Fibroblast of the aortic adventitia (primary cell): ENCODE results near the gene LHFPL4. TPM values are rescaled to one million over a fixed set of nuclear protein-coding genes. Genes with fewer than 3 reads are reported as not detected.

Experiments used
- DNase-seq: peaks from one replicate; pipeline ENCODE4 v3.0.0-alpha.2; 2010; ENCODE audit warnings: low read depth
- H3K4me3 ChIP-seq: 2 replicates; pipeline ENCODE4 v1.5.1; 2011; ENCODE audit warnings: low read depth, mild to moderate bottlenecking, control low read depth, low read length, moderate library complexity
- total RNA-seq: library from RNA; depleted of rRNA; stranded (reverse); fragments of >200 nt; gene quantifications from 2 replicates; pipeline ENCODE4 v1.2.3, GENCODE V29; 2012; ENCODE audit warnings: low replicate concordance
- TF ChIP-seq, protein P1 (sequence below): IDR thresholded peaks from 2 replicates; pipeline ENCODE4 v1.5.1; 2011; ENCODE audit warnings: mild to moderate bottlenecking, low read length, control low read depth, inconsistent platforms; ENCODE audit not compliant: insufficient read depth

The LHFPL4 gene
- total RNA-seq, 1 donor: not detected

DNA sequence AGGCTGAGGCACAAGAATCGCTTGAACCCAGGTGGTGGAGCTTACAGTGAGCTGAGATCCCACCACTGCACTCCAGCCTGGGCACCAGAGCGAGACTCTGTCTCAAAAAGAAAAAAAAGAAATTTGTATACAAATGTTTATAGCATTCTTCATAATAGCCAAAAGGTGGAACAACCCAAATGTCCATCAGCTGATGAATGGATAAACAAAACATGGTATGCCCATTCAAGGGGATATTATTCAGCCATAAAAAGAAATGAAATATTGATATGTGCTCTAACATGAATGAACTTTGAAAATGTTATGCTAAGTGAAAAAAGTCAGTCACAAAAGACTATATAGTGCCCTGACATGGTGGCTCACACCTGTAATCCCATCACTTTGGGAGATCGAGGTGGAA is 11.4 kb downstream of the LHFPL4 start:
- DNase-seq: no peak
- no peak overlapping the region for H3K4me3 ChIP-seq
- TF ChIP-seq, protein P1, sequence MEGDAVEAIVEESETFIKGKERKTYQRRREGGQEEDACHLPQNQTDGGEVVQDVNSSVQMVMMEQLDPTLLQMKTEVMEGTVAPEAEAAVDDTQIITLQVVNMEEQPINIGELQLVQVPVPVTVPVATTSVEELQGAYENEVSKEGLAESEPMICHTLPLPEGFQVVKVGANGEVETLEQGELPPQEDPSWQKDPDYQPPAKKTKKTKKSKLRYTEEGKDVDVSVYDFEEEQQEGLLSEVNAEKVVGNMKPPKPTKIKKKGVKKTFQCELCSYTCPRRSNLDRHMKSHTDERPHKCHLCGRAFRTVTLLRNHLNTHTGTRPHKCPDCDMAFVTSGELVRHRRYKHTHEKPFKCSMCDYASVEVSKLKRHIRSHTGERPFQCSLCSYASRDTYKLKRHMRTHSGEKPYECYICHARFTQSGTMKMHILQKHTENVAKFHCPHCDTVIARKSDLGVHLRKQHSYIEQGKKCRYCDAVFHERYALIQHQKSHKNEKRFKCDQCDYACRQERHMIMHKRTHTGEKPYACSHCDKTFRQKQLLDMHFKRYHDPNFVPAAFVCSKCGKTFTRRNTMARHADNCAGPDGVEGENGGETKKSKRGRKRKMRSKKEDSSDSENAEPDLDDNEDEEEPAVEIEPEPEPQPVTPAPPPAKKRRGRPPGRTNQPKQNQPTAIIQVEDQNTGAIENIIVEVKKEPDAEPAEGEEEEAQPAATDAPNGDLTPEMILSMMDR: no peak

DNA sequence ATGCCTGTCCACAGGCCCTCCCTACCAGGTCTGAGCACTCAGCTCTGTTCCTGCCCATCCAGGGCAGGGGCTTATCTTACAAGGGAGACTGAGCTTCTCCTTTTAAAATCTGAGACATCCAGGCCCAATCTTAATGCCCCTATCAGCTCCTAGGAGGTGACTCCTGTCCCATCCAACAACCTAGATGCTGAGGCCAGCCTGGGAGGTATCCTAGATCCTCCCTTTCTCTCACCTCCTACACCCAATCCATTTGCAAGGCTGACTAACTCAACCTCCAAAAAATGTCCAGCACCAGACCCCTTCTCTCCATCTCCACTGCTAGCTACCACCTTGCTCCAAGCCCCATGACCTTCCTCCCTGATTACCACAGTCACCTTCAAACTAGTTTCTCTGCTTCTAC is 17.4 kb downstream of the LHFPL4 start:
- no peak overlapping the region for H3K4me3 ChIP-seq
- TF ChIP-seq, protein P1: no peak
- DNase-seq: no peak

GRCh38 chr3:9534429-9534828 is 19.2 kb downstream of the LHFPL4 start:
- DNase-seq: no peak
- TF ChIP-seq, protein P1: no peak
- H3K4me3 ChIP-seq: no peak overlapping the region

DNA sequence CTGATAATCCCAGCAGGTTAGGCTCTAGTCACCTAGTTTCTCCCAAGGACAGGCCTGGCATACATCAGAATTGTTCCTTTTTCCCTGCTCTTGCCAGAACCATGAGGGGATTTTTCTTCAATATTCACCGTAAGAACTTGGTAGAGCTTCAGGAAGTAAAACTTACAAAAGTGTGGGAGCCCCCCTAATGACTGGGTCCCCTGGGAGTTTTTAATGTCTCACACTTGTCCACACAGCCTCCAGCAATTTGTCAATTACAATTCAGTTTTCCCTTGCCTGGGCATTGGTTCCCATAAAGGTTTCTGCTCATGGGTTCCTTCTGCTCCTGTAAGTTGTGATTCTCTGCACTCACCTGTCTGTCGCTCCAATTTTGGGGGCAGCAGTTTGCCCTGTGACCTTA is 28.5 kb downstream of the LHFPL4 start:
- no peak for DNase-seq
- TF ChIP-seq, protein P1: no peak
- no peak overlapping the region for H3K4me3 ChIP-seq

GRCh38 chr3:9514956-9515355 is 38.7 kb downstream of the LHFPL4 start:
- H3K4me3 ChIP-seq: no peak overlapping the region
- TF ChIP-seq, protein P1: no peak
- DNase-seq: no peak

- TF ChIP-seq, protein P1: no peak
- no peak overlapping the region for H3K4me3 ChIP-seq
- DNase-seq: no peak
These were observed 39.3 kb downstream of the LHFPL4 start for GRCh38 chr3:9514306-9514705.

DNA sequence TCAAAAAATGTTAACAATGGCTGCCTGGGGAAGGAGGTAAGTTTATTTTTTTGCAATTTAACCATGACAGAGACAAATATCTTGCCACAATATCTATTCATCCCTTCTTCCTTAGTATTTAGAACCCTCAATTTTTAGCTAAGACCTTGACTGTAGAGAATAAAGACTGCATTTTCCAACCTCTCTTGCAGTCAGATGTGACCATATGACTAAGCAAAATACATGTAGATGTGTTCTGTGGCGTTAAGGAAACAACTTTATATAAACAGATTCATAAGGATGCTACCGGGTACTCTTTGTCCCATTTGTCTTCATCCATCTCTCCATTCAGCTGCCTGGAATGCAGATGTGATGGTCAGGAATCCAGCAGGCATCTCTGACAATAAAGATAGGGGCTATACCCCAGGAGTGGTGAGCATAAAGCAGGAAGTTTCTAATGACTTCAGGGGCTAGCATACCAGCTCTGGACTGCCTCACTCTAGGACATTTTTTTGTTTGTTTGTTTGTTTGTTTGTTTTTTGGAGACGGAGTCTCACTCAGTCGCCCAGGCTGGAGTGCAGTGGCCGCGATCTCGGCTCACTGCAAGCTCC is 41.1 kb downstream of the LHFPL4 start:
- H3K4me3 ChIP-seq: no peak overlapping the region
- DNase-seq: no peak
- TF ChIP-seq, protein P1: no peak
